Fibroblast of lung (primary cell): ENCODE data around the gene SEC61A1. TPM values are rescaled to one million over a fixed set of nuclear protein-coding genes. Genes with fewer than 3 reads are reported as not detected.

Experiments used
- DNase-seq, 2 donors: peaks; one replicate each; pipeline versions ENCODE4 v3.0.0 to v3.0.0-alpha.2; 2010; ENCODE audit warnings: low read depth in 2 of 2
- H2AFZ ChIP-seq: 2 replicates; pipeline ENCODE4 v1.5.1; 2012; ENCODE audit warnings: low read length, control low read depth, inconsistent platforms
- H3K27ac ChIP-seq: 2 replicates; pipeline ENCODE4 v1.5.1; 2011; ENCODE audit warnings: low read length, control low read depth; ENCODE audit not compliant: insufficient read depth
- H3K27me3 ChIP-seq: 2 replicates; pipeline ENCODE4 v1.5.1; 2011; ENCODE audit warnings: mild to moderate bottlenecking, low read length; ENCODE audit not compliant: control insufficient read depth, insufficient read depth
- H3K36me3 ChIP-seq: 2 replicates; pipeline ENCODE4 v1.5.1; 2011; ENCODE audit warnings: low read length; ENCODE audit not compliant: control insufficient read depth, insufficient read depth
- H3K4me1 ChIP-seq: 2 replicates; pipeline ENCODE4 v1.5.1; 2011; ENCODE audit warnings: low read length; ENCODE audit not compliant: control insufficient read depth, insufficient read depth; ENCODE audit errors: extremely low read depth
- H3K4me2 ChIP-seq: 2 replicates; pipeline ENCODE4 v1.5.1; 2011; ENCODE audit warnings: low read length, control low read depth; ENCODE audit not compliant: insufficient read depth; ENCODE audit errors: extremely low read depth
- H3K4me3 ChIP-seq, 4 experiments: fragments of 200-600 bp in 1 of 4; sonication (generic) in 1 of 4; replicated peaks in 1 of 4; 2 replicates each; pipeline ENCODE4 v1.5.1; 2011 to 2016; ENCODE audit warnings: low read length in 4 of 4, low read depth in 3 of 4, mild to moderate bottlenecking in 3 of 4, control low read depth in 2 of 4, inconsistent platforms in 1 of 4, mixed read lengths in 1 of 4; ENCODE audit not compliant: insufficient read depth in 1 of 4; ENCODE audit errors: control extremely low read depth in 1 of 4
- H3K79me2 ChIP-seq: 2 replicates; pipeline ENCODE4 v1.5.1; 2012; ENCODE audit warnings: mild to moderate bottlenecking, low read length, inconsistent platforms; ENCODE audit not compliant: control insufficient read depth, insufficient read depth
- H3K9ac ChIP-seq: 2 replicates; pipeline ENCODE4 v1.5.1; 2011; ENCODE audit warnings: mild to moderate bottlenecking, low read length, control low read depth; ENCODE audit not compliant: insufficient read depth
- H3K9me3 ChIP-seq: 2 replicates; pipeline ENCODE4 v1.5.1; 2012; ENCODE audit warnings: low read depth, low read length; ENCODE audit not compliant: control insufficient read depth, insufficient read depth
- H4K20me1 ChIP-seq: 2 replicates; pipeline ENCODE4 v1.5.1; 2011; ENCODE audit warnings: low read length; ENCODE audit not compliant: control insufficient read depth, insufficient read depth; ENCODE audit errors: extremely low read depth
- CTCF ChIP-seq, 2 donors: IDR thresholded peaks in 1 of 2; conservative IDR thresholded peaks in 1 of 2; 1 replicate in 1 of 2; 2 replicates in 1 of 2; pipeline ENCODE4 v1.5.1; 2011 to 2012; ENCODE audit warnings: low read length in 2 of 2, control low read depth in 1 of 2, inconsistent platforms in 1 of 2, low read depth in 1 of 2, mild to moderate bottlenecking in 1 of 2
- EZH2 ChIP-seq: IDR thresholded peaks from 2 replicates; pipeline ENCODE4 v1.5.1; 2012; ENCODE audit warnings: low read length, control low read depth, mild to moderate bottlenecking; ENCODE audit errors: missing control alignments
- polyA plus RNA-seq, 2 donors: library from polyadenylated mRNA; depleted of rRNA in 1 of 2; stranded (reverse) in 1 of 2; unstranded in 1 of 2; fragments of >200 nt; gene quantifications; 2 replicates each; pipeline ENCODE4 v1.2.1, GENCODE V29; 2011 to 2012; ENCODE audit warnings: missing spikeins in 1 of 2
- total RNA-seq: library from RNA; depleted of rRNA; stranded (reverse); fragments of >200 nt; gene quantifications from 2 replicates; pipeline ENCODE4 v1.2.1, GENCODE V29; 2014

The SEC61A1 gene
- total and polyA plus RNA-seq, 2 donors (not counting 1 experiment from before 2014, with no cell fraction given) = 398 to 509 TPM

GRCh38 chr3:128012050-128012449 lies 40.2 kb upstream of the SEC61A1 start:
- Histone ChIP-seq H3K4me3 (no peak overlapping the region), H3K9me3 (no peaks in the 10 kb centered on the region), H3K9ac (no peak overlapping the region), H4K20me1 (no peaks in the 10 kb centered on the region), H3K79me2 (no peaks in the 10 kb centered on the region), H3K4me2 (no peak overlapping the region), H3K27me3 (no peaks in the 10 kb centered on the region), H3K36me3 (no peaks in the 10 kb centered on the region), H2AFZ (no peak overlapping the region), H3K27ac (no peak overlapping the region), H3K4me1 (no peaks in the 10 kb centered on the region)
- DNase-seq = no peak
- no peak for TF ChIP-seq EZH2
- no peak for TF ChIP-seq CTCF (conservative IDR thresholded peaks at IDR 0.05 in 1 of 2, IDR thresholded peaks at IDR 0.05 in 1 of 2; ENCODE audit: low read depth in 1 of 2, low read length in 2 of 2)

- Histone ChIP-seq H3K9me3 (no peaks in the 10 kb centered on the region), H3K79me2 (no peaks in the 10 kb centered on the region), H3K27ac (no peak overlapping the region), H2AFZ (no peak overlapping the region), H3K4me2 (no peak overlapping the region), H3K27me3 (no peaks in the 10 kb centered on the region), H3K9ac (no peak overlapping the region), H3K36me3 (no peaks in the 10 kb centered on the region), H3K4me1 (no peaks in the 10 kb centered on the region), H3K4me3 (no peak overlapping the region), H4K20me1 (no peaks in the 10 kb centered on the region)
- TF ChIP-seq EZH2 (no peak), CTCF (conservative IDR thresholded peaks at IDR 0.05 in 1 of 2, IDR thresholded peaks at IDR 0.05 in 1 of 2; ENCODE audit: low read depth in 1 of 2, low read length in 2 of 2) (no peak)
- DNase-seq = no peak
Measured at GRCh38 chr3:128014548-128014947, 37.7 kb upstream of the SEC61A1 start.

- TF ChIP-seq EZH2 = no peak
- no peak overlapping the region for H3K27ac ChIP-seq
- H3K4me3 ChIP-seq = no peak overlapping the region
- no peaks in the 10 kb centered on the region for H3K27me3 ChIP-seq
- H2AFZ ChIP-seq = no peak overlapping the region
- DNase-seq = no peak
- H3K4me1 ChIP-seq = no peaks in the 10 kb centered on the region
- no peaks in the 10 kb centered on the region for H3K79me2 ChIP-seq
- H3K36me3 ChIP-seq = no peaks in the 10 kb centered on the region
- no peaks in the 10 kb centered on the region for H4K20me1 ChIP-seq
- no peaks in the 10 kb centered on the region for H3K9me3 ChIP-seq
- H3K4me2 ChIP-seq = no peak overlapping the region
- H3K9ac ChIP-seq = no peak overlapping the region
Measured at GRCh38 chr3:128016502-128016901, 35.7 kb upstream of the SEC61A1 start.
